Testis (tissue), 3 donors: ENCODE data around the gene MYG1. TPM values are rescaled to one million over a fixed set of nuclear protein-coding genes. Genes with fewer than 3 reads are reported as not detected.
"Not testable (repeated sequence)": the region's sequence is repeated elsewhere in the genome, so short reads cannot be mapped to it uniquely, and the experiment has no call there.

Experiments
- DNase-seq: peaks from one replicate; pipeline ENCODE4 v3.0.0-alpha.2; 2019
- H3K27ac ChIP-seq, 2 donors: fragments of 200-600 bp; sonication (generic); one replicate each; pipeline ENCODE4 v1.5.1; 2019
- H3K27me3 ChIP-seq: fragments of 200-600 bp; sonication (generic); one replicate; pipeline ENCODE4 v1.5.1; 2019
- H3K36me3 ChIP-seq: fragments of 200-600 bp; sonication (generic); one replicate; pipeline ENCODE4 v1.5.1; 2017; ENCODE audit warnings: low read depth; ENCODE audit errors: missing control alignments
- H3K4me1 ChIP-seq: fragments of 200-600 bp; sonication (generic); one replicate; pipeline ENCODE4 v1.5.1; 2019
- H3K4me3 ChIP-seq, 2 donors: fragments of 200-600 bp; sonication (generic); one replicate each; pipeline ENCODE4 v1.5.1; 2017 to 2019
- H3K9me3 ChIP-seq: fragments of 200-600 bp; sonication (generic); one replicate; pipeline ENCODE4 v1.5.1; 2017
- CTCF ChIP-seq, 3 experiments: fragments of 450-650 bp in 2 of 3; fragments of 200-600 bp in 1 of 3; sonication (generic) in 1 of 3; IDR thresholded peaks; one replicate each; pipeline ENCODE4 v1.5.1; 2016 to 2019; ENCODE audit warnings: antibody characterized with exemption in 3 of 3, mild to moderate bottlenecking in 2 of 3, moderate library complexity in 1 of 3
- POLR2A ChIP-seq: fragments of 450-650 bp; IDR thresholded peaks from one replicate; pipeline ENCODE4 v1.6.1; 2017; ENCODE audit warnings: antibody characterized with exemption, mild to moderate bottlenecking, moderate library complexity
- WGBS, 2 donors: methylation state at CpG; one replicate each; pipeline ENCODE4 v1.1.5; 2018; 5-methylcytosine and 5-hydroxymethylcytosine counted together
- intact Hi-C: fragments of 100-400 bp; cut with DNase I; formaldehyde crosslinking; loops from one replicate; pipeline ENCODE4 v1.15.1; 2023; ENCODE audit warnings: low total_unique reads
- polyA plus RNA-seq: library from polyadenylated mRNA; stranded (reverse); fragments of 350-450 nt; fragmentation: Illumina TruSeq; extraction: RNeasy Lipid Tissue Mini Kit (QIAGEN cat#74804); gene quantifications from one replicate; pipeline ENCODE4 v1.2.3, GENCODE V29; 2014; ENCODE audit warnings: low read depth, low replicate concordance; ENCODE audit not compliant: insufficient read depth
- total RNA-seq, 2 donors: library from RNA; depleted of rRNA; stranded (reverse); fragments of >200 nt; gene quantifications; one replicate each; pipeline ENCODE4 v1.2.3, GENCODE V29; 2016

Gene MYG1
- total and polyA plus RNA-seq, 3 donors from 2014 or later: 106 to 287 (median 117) TPM

DNA sequence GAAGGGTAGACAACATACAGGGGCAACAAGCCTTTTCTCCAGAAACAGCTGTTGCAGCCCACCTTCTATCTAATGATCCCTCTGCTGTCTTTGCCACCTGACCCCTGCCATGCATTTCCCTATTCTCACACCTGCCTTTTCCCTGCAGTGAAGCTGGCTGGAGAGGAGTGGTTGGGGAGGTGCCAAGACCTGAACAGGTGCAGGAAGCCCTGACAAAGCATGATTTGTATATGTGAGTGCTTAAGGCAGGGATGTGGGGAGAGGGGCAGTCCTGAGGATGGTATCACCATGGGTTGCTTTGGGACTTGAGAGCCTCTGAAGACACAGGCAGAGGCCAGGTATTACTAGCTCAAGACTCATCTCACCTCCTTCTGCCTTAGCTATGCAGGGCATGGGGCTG lies 7.1 kb upstream of the MYG1 start:
- Histone ChIP-seq H3K9me3 (no peaks in the 10 kb centered on the region), H3K27me3 (no peaks in the 10 kb centered on the region), H3K4me3 (no peak overlapping the region), H3K27ac (no peak overlapping the region), H3K36me3 (no peaks in the 10 kb centered on the region), H3K4me1 (peaks cover 8% of the 10 kb centered on the region)
- TF ChIP-seq CTCF (IDR thresholded peaks at IDR 0.05): no peak
- TF ChIP-seq POLR2A: no peak
- intact Hi-C loops: no loop called here
- no peak for DNase-seq

DNA sequence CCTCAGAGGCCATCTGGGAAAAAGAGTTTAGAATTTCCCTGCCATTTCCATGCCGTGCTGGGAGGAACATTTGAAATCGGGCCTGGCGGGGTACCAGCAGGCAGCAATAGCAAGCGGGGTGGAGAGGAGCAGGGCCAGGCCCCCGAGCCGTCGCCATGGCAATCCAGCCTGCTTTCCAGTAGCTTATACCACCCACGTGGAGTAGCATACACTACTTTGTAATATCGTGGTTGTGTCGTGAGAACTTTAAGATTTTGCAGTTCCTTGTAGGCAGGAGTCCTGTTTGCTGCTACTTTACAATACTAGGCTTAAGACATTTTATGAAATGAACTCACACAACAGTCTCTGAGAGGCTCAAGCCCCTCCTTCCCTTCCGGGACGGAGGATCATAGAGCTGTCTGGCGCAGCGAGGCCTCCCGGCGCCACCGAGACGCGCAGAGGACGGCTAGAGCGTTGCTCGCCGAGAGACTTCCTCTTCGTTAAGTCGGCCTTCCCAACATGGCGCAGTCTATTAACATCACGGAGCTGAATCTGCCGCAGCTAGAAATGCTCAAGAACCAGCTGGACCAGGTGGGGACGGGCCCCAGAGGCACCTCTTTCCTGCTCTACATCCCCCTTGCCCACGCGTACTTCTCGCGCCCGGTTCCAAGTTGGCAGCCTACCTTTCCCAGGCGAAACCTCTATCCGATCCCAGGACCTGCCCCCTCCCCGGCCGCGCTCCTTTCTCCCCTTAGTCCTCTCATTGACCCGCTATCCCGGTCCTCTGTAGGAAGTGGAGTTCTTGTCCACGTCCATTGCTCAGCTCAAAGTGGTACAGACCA lies 4.2 kb upstream of the MYG1 start, which contains the start of gene PFDN5:
TSS of gene PFDN5 (plus strand) at position 473 of the 821 bp plus-strand sequence. CDS start at position 499, 26 bp downstream.
- intact Hi-C loops: no loop called here
- H3K4me3 ChIP-seq: peak within 1 kb of the TSS; percentile 88 to 93

GRCh38 chr12:53295891-53296219 lies 3.6 kb upstream of the MYG1 start:
- Histone ChIP-seq H3K27me3 (no peaks in the 10 kb centered on the region), H3K4me3 (peak overlapping the region; percentile 88 to 93), H3K9me3 (no peaks in the 10 kb centered on the region), H3K36me3 (no peaks in the 10 kb centered on the region), H3K4me1 (peaks cover 22% of the 10 kb centered on the region), H3K27ac (peak overlapping the region; percentile 88 to 90)
- intact Hi-C loops: no loop called here
- 1 to 3% methylated on average over 12 of the region's 12 CpGs for WGBS, 2 donors
- TF ChIP-seq POLR2A (no peak), CTCF (IDR thresholded peaks at IDR 0.05) (no peak)
- no peak for DNase-seq

More for the DNA sequence above, 4.2 kb upstream of the MYG1 start, which contains the start of gene PFDN5:
- DNase-seq: peak; percentile 95
- Histone ChIP-seq H3K27ac (peak within 1 kb of the TSS; percentile 88 to 90), H3K4me1 (peaks cover 16% of the 10 kb centered on the region), H3K9me3 (no peaks in the 10 kb centered on the region), H3K36me3 (no peaks in the 10 kb centered on the region), H3K27me3 (no peaks in the 10 kb centered on the region)
- TF ChIP-seq POLR2A: peak; percentile 47
- TF ChIP-seq CTCF (IDR thresholded peaks at IDR 0.05): peak in 1 of 3 experiments; percentile 23
- WGBS, 2 donors: 1% methylated on average over 41 to 42 of the region's 42 CpGs

GRCh38 chr12:53297106-53297505 lies 2.4 kb upstream of the MYG1 start:
- H3K27ac ChIP-seq, H3K27me3 ChIP-seq, intact Hi-C loops, DNase-seq, H3K36me3 ChIP-seq, H3K9me3 ChIP-seq, H3K4me3 ChIP-seq: not testable (repeated sequence)
- H3K4me1 ChIP-seq: peaks cover 22% of the 10 kb centered on the region
- WGBS, 2 donors: 87 to 92% methylated on average over 10 of the region's 10 CpGs

- no peaks in the 10 kb centered on the region for H3K36me3 ChIP-seq
- peaks cover 22% of the 10 kb centered on the region for H3K4me1 ChIP-seq
- no peak overlapping the region for H3K4me3 ChIP-seq
- no peaks in the 10 kb centered on the region for H3K9me3 ChIP-seq
- H3K27me3 ChIP-seq: no peaks in the 10 kb centered on the region
- peak overlapping the region in 1 of 2 donors; percentile 17 for H3K27ac ChIP-seq
- no peak for DNase-seq
- TF ChIP-seq CTCF (IDR thresholded peaks at IDR 0.05) (no peak), POLR2A (no peak)
- intact Hi-C loops: no loop called here
- WGBS, 2 donors: 52 to 56% methylated on average over 5 of the region's 5 CpGs
Observed at GRCh38 chr12:53298164-53298563, 1.3 kb upstream of the MYG1 start.
